Astrocyte (in vitro differentiated cells and primary cell): Measurements from ENCODE around the gene TYRP1. TPM values are rescaled to one million over a fixed set of nuclear protein-coding genes. Genes with fewer than 3 reads are reported as not detected.

Experiments used
- DNase-seq: peaks from one replicate; pipeline ENCODE4 v3.0.0-alpha.2; 2010; ENCODE audit warnings: low read depth
- FAIRE-seq: peaks from 2 replicates; lab custom pipeline; 2011; peaks lifted over from hg19 to GRCh38; lab: Jason Lieb, UNC
- H2AFZ ChIP-seq: 2 replicates; pipeline ENCODE4 v1.6.0; 2012; ENCODE audit warnings: low read depth, low read length, inconsistent platforms
- H3K27ac ChIP-seq: 2 replicates; pipeline ENCODE4 v1.5.1; 2011; ENCODE audit warnings: low read depth, low read length, inconsistent platforms
- H3K27me3 ChIP-seq: 2 replicates; pipeline ENCODE4 v1.6.0; 2011; ENCODE audit warnings: low read length, inconsistent platforms; ENCODE audit not compliant: insufficient read depth
- H3K36me3 ChIP-seq: 2 replicates; pipeline ENCODE4 v1.5.1; 2011; ENCODE audit warnings: low read length, inconsistent platforms; ENCODE audit not compliant: insufficient read depth
- H3K4me1 ChIP-seq: 2 replicates; pipeline ENCODE4 v1.5.1; 2011; ENCODE audit warnings: low read length, inconsistent platforms; ENCODE audit not compliant: insufficient read depth
- H3K4me2 ChIP-seq: 2 replicates; pipeline ENCODE4 v1.6.0; 2012; ENCODE audit warnings: low read length, inconsistent platforms
- H3K4me3 ChIP-seq: 2 replicates; pipeline ENCODE4 v1.5.1; 2011; ENCODE audit warnings: low read depth, mild to moderate bottlenecking, low read length, inconsistent platforms; ENCODE audit not compliant: insufficient read depth
- H3K79me2 ChIP-seq: 2 replicates; pipeline ENCODE4 v1.6.0; 2012; ENCODE audit warnings: mild to moderate bottlenecking, low read length, inconsistent platforms; ENCODE audit not compliant: insufficient read depth
- H3K9ac ChIP-seq: 2 replicates; pipeline ENCODE4 v1.6.0; 2012; ENCODE audit warnings: mild to moderate bottlenecking, low read length, inconsistent platforms
- H3K9me3 ChIP-seq: 2 replicates; pipeline ENCODE4 v1.5.1; 2012; ENCODE audit warnings: low read depth, mild to moderate bottlenecking, low read length, inconsistent platforms; ENCODE audit not compliant: insufficient read depth
- H4K20me1 ChIP-seq: 2 replicates; pipeline ENCODE4 v1.6.0; 2012; ENCODE audit warnings: low read length, inconsistent platforms; ENCODE audit not compliant: insufficient read depth
- H3K27ac Mint-ChIP-seq: one replicate; pipeline ENCODE4 v1.8.0; 2021; ENCODE audit warnings: mild to moderate bottlenecking, mixed read lengths; ENCODE audit not compliant: unreplicated experiment
- H3K27me3 Mint-ChIP-seq: one replicate; pipeline ENCODE4 v1.8.0; 2021; ENCODE audit warnings: low read depth, mixed read lengths; ENCODE audit not compliant: unreplicated experiment
- H3K36me3 Mint-ChIP-seq: one replicate; pipeline ENCODE4 v1.8.0; 2021; ENCODE audit warnings: low read depth, mixed read lengths; ENCODE audit not compliant: unreplicated experiment
- H3K4me1 Mint-ChIP-seq: one replicate; pipeline ENCODE4 v1.8.0; 2021; ENCODE audit warnings: low read depth, mixed read lengths; ENCODE audit not compliant: unreplicated experiment
- H3K4me3 Mint-ChIP-seq: one replicate; pipeline ENCODE4 v1.8.0; 2021; ENCODE audit warnings: mild to moderate bottlenecking, moderate library complexity, mixed read lengths; ENCODE audit not compliant: unreplicated experiment
- H3K9me3 Mint-ChIP-seq: one replicate; pipeline ENCODE4 v1.8.0; 2021; ENCODE audit warnings: mild to moderate bottlenecking, mixed read lengths; ENCODE audit not compliant: unreplicated experiment
- EZH2 ChIP-seq: IDR thresholded peaks from 2 replicates; pipeline ENCODE4 v1.6.1; 2012; ENCODE audit warnings: mild to moderate bottlenecking, low read length, inconsistent platforms; ENCODE audit not compliant: insufficient read depth
- total RNA-seq: library from RNA; stranded (reverse); gene quantifications from 2 replicates; pipeline ENCODE4 v1.2.1, GENCODE V29; 2021
- TF ChIP-seq, protein P1 (sequence below): IDR thresholded peaks from 2 replicates; pipeline ENCODE4 v1.5.1; 2011; ENCODE audit warnings: low read depth, mild to moderate bottlenecking, inconsistent platforms, low read length, moderate library complexity; ENCODE audit not compliant: insufficient read depth

The TYRP1 gene
- total RNA-seq, 1 donor from 2014 or later = 0.73 TPM

DNA sequence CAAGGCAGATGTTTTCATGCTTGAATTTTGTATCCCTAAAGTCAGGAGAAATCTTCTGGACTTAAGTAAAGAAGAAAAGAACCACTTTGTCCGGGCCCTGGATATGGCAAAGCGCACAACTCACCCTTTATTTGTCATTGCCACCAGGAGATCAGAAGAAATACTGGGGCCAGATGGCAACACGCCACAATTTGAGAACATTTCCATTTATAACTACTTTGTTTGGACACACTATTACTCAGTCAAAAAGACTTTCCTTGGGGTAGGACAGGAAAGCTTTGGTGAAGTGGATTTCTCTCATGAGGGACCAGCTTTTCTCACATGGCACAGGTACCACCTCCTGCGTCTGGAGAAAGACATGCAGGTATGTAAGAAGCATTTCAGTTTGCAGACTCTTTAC, 2.3 kb downstream of the TYRP1 start:
- Histone ChIP-seq H3K4me1 (no peaks in the 10 kb centered on the region), H3K9me3 (no peaks in the 10 kb centered on the region), H3K27ac (no peak overlapping the region), H3K27me3 (no peaks in the 10 kb centered on the region), H3K79me2 (no peaks in the 10 kb centered on the region), H2AFZ (no peak overlapping the region), H3K9ac (no peak overlapping the region), H3K36me3 (no peaks in the 10 kb centered on the region), H3K4me3 (no peak overlapping the region), H4K20me1 (no peaks in the 10 kb centered on the region), H3K4me2 (no peak overlapping the region)
- H3K27me3 Mint-ChIP-seq = no peaks in the 10 kb centered on the region
- FAIRE-seq (no peak), DNase-seq (peak; percentile 41)
- no peaks in the 10 kb centered on the region for H3K9me3 Mint-ChIP-seq
- no peak overlapping the region for H3K27ac Mint-ChIP-seq
- no peaks in the 10 kb centered on the region for H3K36me3 Mint-ChIP-seq
- TF ChIP-seq EZH2 = no peak
- TF ChIP-seq, protein P1, sequence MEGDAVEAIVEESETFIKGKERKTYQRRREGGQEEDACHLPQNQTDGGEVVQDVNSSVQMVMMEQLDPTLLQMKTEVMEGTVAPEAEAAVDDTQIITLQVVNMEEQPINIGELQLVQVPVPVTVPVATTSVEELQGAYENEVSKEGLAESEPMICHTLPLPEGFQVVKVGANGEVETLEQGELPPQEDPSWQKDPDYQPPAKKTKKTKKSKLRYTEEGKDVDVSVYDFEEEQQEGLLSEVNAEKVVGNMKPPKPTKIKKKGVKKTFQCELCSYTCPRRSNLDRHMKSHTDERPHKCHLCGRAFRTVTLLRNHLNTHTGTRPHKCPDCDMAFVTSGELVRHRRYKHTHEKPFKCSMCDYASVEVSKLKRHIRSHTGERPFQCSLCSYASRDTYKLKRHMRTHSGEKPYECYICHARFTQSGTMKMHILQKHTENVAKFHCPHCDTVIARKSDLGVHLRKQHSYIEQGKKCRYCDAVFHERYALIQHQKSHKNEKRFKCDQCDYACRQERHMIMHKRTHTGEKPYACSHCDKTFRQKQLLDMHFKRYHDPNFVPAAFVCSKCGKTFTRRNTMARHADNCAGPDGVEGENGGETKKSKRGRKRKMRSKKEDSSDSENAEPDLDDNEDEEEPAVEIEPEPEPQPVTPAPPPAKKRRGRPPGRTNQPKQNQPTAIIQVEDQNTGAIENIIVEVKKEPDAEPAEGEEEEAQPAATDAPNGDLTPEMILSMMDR = no peak
- H3K4me1 Mint-ChIP-seq = peaks cover 10% of the 10 kb centered on the region
- H3K4me3 Mint-ChIP-seq = no peak overlapping the region

DNA sequence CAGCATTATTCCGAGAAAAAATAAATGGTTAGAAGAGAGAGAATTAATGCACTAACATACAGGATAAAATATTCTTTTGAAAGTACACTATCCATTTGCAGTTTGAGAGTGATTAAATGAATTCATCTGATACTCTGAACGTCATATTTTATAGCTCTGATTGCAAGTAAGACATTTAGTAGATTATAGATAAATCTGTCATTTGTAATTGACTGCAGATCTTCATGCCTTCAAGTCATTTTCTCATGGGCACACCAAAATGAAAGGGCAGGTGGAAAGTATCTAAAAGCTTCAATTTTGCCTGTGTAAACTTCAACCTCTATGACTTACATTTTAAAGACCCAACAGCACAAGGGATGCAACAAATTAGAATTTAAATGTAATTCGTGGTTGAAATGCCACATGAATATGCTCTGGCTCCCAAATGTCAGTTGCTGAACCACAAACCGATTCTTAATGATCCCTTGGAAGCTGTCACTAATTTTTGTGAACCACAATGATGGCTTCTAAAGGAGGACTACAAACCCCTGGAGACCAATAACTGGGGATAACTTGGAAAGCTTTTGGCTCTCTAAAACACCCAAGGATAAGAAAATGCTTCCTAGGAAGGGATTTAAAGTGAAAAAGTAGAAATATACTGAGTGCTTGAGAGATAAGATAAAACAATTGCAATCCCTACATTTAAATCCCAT, 3.9 kb downstream of the TYRP1 start:
- H3K27ac Mint-ChIP-seq = no peak overlapping the region

GRCh38 chr9:12697719-12698118, 4.5 kb downstream of the TYRP1 start:
- no peaks in the 10 kb centered on the region for H3K4me1 ChIP-seq
- peaks cover 10% of the 10 kb centered on the region for H3K4me1 Mint-ChIP-seq
- H3K27ac Mint-ChIP-seq = peak overlapping the region; percentile 58
- TF ChIP-seq EZH2 = no peak
- TF ChIP-seq, protein P1 = no peak
- no peaks in the 10 kb centered on the region for H3K9me3 Mint-ChIP-seq
- H3K4me2 ChIP-seq = no peak overlapping the region
- H3K4me3 ChIP-seq = no peak overlapping the region
- no peaks in the 10 kb centered on the region for H3K79me2 ChIP-seq
- H3K9ac ChIP-seq = no peak overlapping the region
- no peaks in the 10 kb centered on the region for H3K9me3 ChIP-seq
- H3K36me3 Mint-ChIP-seq = no peaks in the 10 kb centered on the region
- H3K36me3 ChIP-seq = no peaks in the 10 kb centered on the region
- H4K20me1 ChIP-seq = no peaks in the 10 kb centered on the region
- no peak overlapping the region for H3K27ac ChIP-seq
- no peaks in the 10 kb centered on the region for H3K27me3 Mint-ChIP-seq
- no peak overlapping the region for H3K4me3 Mint-ChIP-seq
- DNase-seq (peak; percentile 33), FAIRE-seq (no peak)
- no peak overlapping the region for H2AFZ ChIP-seq
- no peaks in the 10 kb centered on the region for H3K27me3 ChIP-seq

More for the DNA sequence above, 3.9 kb downstream of the TYRP1 start:
- Mint-ChIP-seq H3K27me3 (no peaks in the 10 kb centered on the region), H3K4me1 (peaks cover 10% of the 10 kb centered on the region), H3K4me3 (no peak overlapping the region), H3K9me3 (no peaks in the 10 kb centered on the region), H3K36me3 (no peaks in the 10 kb centered on the region)
- H3K4me3 ChIP-seq = no peak overlapping the region
- no peaks in the 10 kb centered on the region for H3K9me3 ChIP-seq
- H3K27ac ChIP-seq = no peak overlapping the region
- TF ChIP-seq, protein P1 = no peak
- no peak for TF ChIP-seq EZH2
- FAIRE-seq = no peak
- peak; percentile 76 for DNase-seq
- H3K4me2 ChIP-seq = no peak overlapping the region
- H3K79me2 ChIP-seq = no peaks in the 10 kb centered on the region
- H4K20me1 ChIP-seq = no peaks in the 10 kb centered on the region
- no peak overlapping the region for H3K9ac ChIP-seq
- H2AFZ ChIP-seq = no peak overlapping the region
- no peaks in the 10 kb centered on the region for H3K4me1 ChIP-seq
- no peaks in the 10 kb centered on the region for H3K36me3 ChIP-seq
- H3K27me3 ChIP-seq = no peaks in the 10 kb centered on the region
